GM12878 (cell line): ENCODE results near the gene METTL8. TPM values are rescaled to one million over a fixed set of nuclear protein-coding genes. Genes with fewer than 3 reads are reported as not detected.

Experiments
- ATAC-seq: fragments of 200-7000 bp; cut with Tn5 transposase; 3 replicates; pipeline ENCODE4 v1.9.1; 2020; ENCODE audit warnings: mild to moderate bottlenecking, moderate library complexity
- BruUV-seq: library from RNA; stranded (reverse); fragments of 400-500 nt; replicated peaks from 2 replicates; lab custom pipeline; 2021; lab: Mats Ljungman, UMichigan
- CTCF ChIA-PET: fragments of 300-600 bp; sonication (Branson Sonifier 250); formaldehyde crosslinking; extraction: SDS; loops from one replicate; lab custom pipeline; 2021; ENCODE audit warnings: inconsistent platforms; lab: Yijun Ruan, JAX
- POLR2A ChIA-PET: fragments of 350-600 bp; formaldehyde crosslinking; extraction: SDS; loops from one replicate; lab custom pipeline; 2021; ENCODE audit warnings: inconsistent platforms; lab: Charles Lee
- RAD21 ChIA-PET: fragments of 300-600 bp; sonication (Branson Sonifier 250); formaldehyde crosslinking; loops from one replicate; lab custom pipeline; 2023; ENCODE audit warnings: antibody characterized with exemption; ENCODE audit not compliant: unreplicated experiment; lab: Charles Lee
- SMC1A ChIA-PET: fragments of 300-600 bp; sonication (Branson Sonifier 250); formaldehyde crosslinking; loops from one replicate; lab custom pipeline; 2023; ENCODE audit not compliant: unreplicated experiment, uncharacterized antibody; lab: Charles Lee
- DNase-seq: peaks from one replicate; pipeline ENCODE4 v3.0.0-alpha.2; 2011; ENCODE audit warnings: low read depth, low spot score
- FAIRE-seq: peaks from 3 replicates; lab custom pipeline; 2011; peaks lifted over from hg19 to GRCh38; lab: Jason Lieb, UNC
- H2AFZ ChIP-seq: 2 replicates; pipeline ENCODE4 v1.6.0; 2011; ENCODE audit warnings: low read depth, low read length, control low read depth; ENCODE audit not compliant: control insufficient read depth
- H3K27ac ChIP-seq: 2 replicates; pipeline ENCODE4 v1.5.1; 2011; ENCODE audit warnings: control low read depth; ENCODE audit not compliant: control insufficient read depth, insufficient read depth
- H3K27me3 ChIP-seq, 2 experiments: replicated peaks in 1 of 2; 2 replicates each; pipeline versions ENCODE4 v1.6.0 to v1.6.1; 2011; ENCODE audit warnings: low read length in 1 of 2; ENCODE audit not compliant: control insufficient read depth in 2 of 2, insufficient read depth in 2 of 2
- H3K36me3 ChIP-seq, 2 experiments: 2 replicates each; pipeline ENCODE4 v1.5.1; 2011; ENCODE audit warnings: low read length in 1 of 2; ENCODE audit not compliant: control insufficient read depth in 2 of 2, insufficient read depth in 2 of 2
- H3K4me1 ChIP-seq: 2 replicates; pipeline ENCODE4 v1.6.1; 2011; ENCODE audit warnings: mild to moderate bottlenecking, low read length, moderate library complexity, mixed read lengths; ENCODE audit not compliant: control insufficient read depth, insufficient read depth
- H3K4me2 ChIP-seq: 2 replicates; pipeline ENCODE4 v1.6.0; 2011; ENCODE audit warnings: control low read depth; ENCODE audit not compliant: control insufficient read depth, insufficient read depth
- H3K4me3 ChIP-seq: fragments of 200-600 bp; sonication (generic); 2 replicates; pipeline ENCODE4 v1.5.1; 2016
- H3K79me2 ChIP-seq: 2 replicates; pipeline ENCODE4 v1.6.0; 2011; ENCODE audit warnings: low read length; ENCODE audit not compliant: control insufficient read depth, insufficient read depth
- H3K9ac ChIP-seq: 2 replicates; pipeline ENCODE4 v1.8.0; 2011; ENCODE audit warnings: low read length, control low read depth, mixed read lengths; ENCODE audit not compliant: control insufficient read depth, insufficient read depth
- H3K9me3 ChIP-seq: replicated peaks from 3 replicates; pipeline ENCODE4 v1.5.1; 2011; ENCODE audit warnings: mild to moderate bottlenecking, low read length; ENCODE audit not compliant: control insufficient read depth, insufficient read depth
- H4K20me1 ChIP-seq: 2 replicates; pipeline ENCODE4 v1.6.0; 2011; ENCODE audit not compliant: control insufficient read depth, insufficient read depth
- BACH1 ChIP-seq: fragments of 450-650 bp; IDR thresholded peaks from 2 replicates; pipeline ENCODE4 v1.6.1; 2017; ENCODE audit warnings: mild to moderate bottlenecking, borderline replicate concordance
- BRCA1 ChIP-seq: IDR thresholded peaks from 2 replicates; pipeline ENCODE4 v1.6.1; 2011; ENCODE audit warnings: low read depth, low read length, improper control_type of control experiment
- CUX1 ChIP-seq: IDR thresholded peaks from 2 replicates; pipeline ENCODE4 v1.6.1; 2012; ENCODE audit warnings: improper control_type of control experiment, low read depth, low read length; ENCODE audit not compliant: insufficient replicate concordance
- E2F4 ChIP-seq: IDR thresholded peaks from 2 replicates; pipeline ENCODE4 v1.6.1; 2012; ENCODE audit warnings: low read depth, low read length, improper control_type of control experiment
- IRF4 ChIP-seq: IDR thresholded peaks from 2 replicates; pipeline ENCODE4 v1.6.1; 2011; ENCODE audit warnings: low read depth, low read length
- NR2C1 ChIP-seq: fragments of 450-650 bp; IDR thresholded peaks from 2 replicates; pipeline ENCODE4 v1.6.1; 2017; ENCODE audit warnings: antibody characterized with exemption, mild to moderate bottlenecking, moderate library complexity
- RBBP5 ChIP-seq: fragments of 200-600 bp; sonication (generic); conservative IDR thresholded peaks from 2 replicates; pipeline ENCODE4 v1.6.1; 2016
- RCOR1 ChIP-seq: conservative IDR thresholded peaks from 2 replicates; pipeline ENCODE4 v1.6.1; 2012; ENCODE audit warnings: low read depth, low read length, improper control_type of control experiment
- REST ChIP-seq: IDR thresholded peaks from 2 replicates; pipeline ENCODE4 v1.6.1; 2012; ENCODE audit warnings: mild to moderate bottlenecking, low read depth, low read length
- YBX1 ChIP-seq: fragments of 450-650 bp; IDR thresholded peaks from 2 replicates; pipeline ENCODE4 v1.6.1; 2016; ENCODE audit warnings: antibody characterized with exemption
- ZBTB33 ChIP-seq: fragments of 450-650 bp; IDR thresholded peaks from 2 replicates; pipeline ENCODE4 v1.6.1; 2017; ENCODE audit warnings: mild to moderate bottlenecking
- ZNF622 ChIP-seq: fragments of 450-650 bp; IDR thresholded peaks from 2 replicates; pipeline ENCODE4 v1.6.1; 2017; ENCODE audit warnings: mild to moderate bottlenecking, inconsistent platforms
- in situ Hi-C: fragments of 300-500 bp; cut with MboI; formaldehyde crosslinking; loops from 9 replicates; pipeline ENCODE4 v1.14.3; 2018; ENCODE audit warnings: mixed read lengths
- intact Hi-C: fragments of 100-400 bp; cut with micrococcal nuclease; formaldehyde crosslinking; loops from one replicate; pipeline ENCODE4 v1.14.2; 2022; ENCODE audit not compliant: unreplicated experiment
- polyA plus RNA-seq, 11 experiments: library from polyadenylated mRNA; depleted of rRNA in 4 of 11; unstranded in 6 of 11; stranded (reverse) in 5 of 11; fragments of >200 nt; fragmentation: Nextera tagmentation in 4 of 11; fragmentation: Illumina TruSeq in 1 of 11; extraction: Ambion mirVana in 4 of 11; extraction: Trizol in 1 of 11; gene quantifications; 1 replicate in 1 of 11; 2 replicates in 10 of 11; pipeline versions ENCODE4 v1.2.1 to v1.2.3, GENCODE V29; 2011 to 2016; ENCODE audit warnings: inconsistent platforms in 2 of 11, missing spikeins in 2 of 11, low read depth in 1 of 11
- total RNA-seq, 4 experiments: library from RNA; depleted of rRNA in 3 of 4; stranded (reverse); fragments of >200 nt in 3 of 4; fragmentation: Illumina TruSeq in 1 of 4; extraction: Trizol in 1 of 4; gene quantifications; 2 replicates each; pipeline versions ENCODE4 v1.2.1 to v1.2.3, GENCODE V29; 2013 to 2021

The METTL8 gene
- total and polyA plus RNA-seq, 10 of the 15 experiments (the other 5 are each of a cell fraction or from before 2014, with no cell fraction given): 30.8 to 96.3 (median 51.5) TPM

- H3K9me3 ChIP-seq: no peaks in the 10 kb centered on the region
- no peak overlapping the region for H2AFZ ChIP-seq
- intact Hi-C loops (loop anchor here (1.0 to 10.0 kb wide), 5 partner anchors 14 to 348 kb away; partner anchors contain the start of genes CYBRD1 and METTL8), in situ Hi-C loops (loop anchor here (5.0 kb wide), 1 partner anchor 97 kb away; no protein-coding TSS in a partner anchor)
- H3K4me3 ChIP-seq: peak overlapping the region; percentile 12; the same call in 1 of the 2 replicates
- DNase-seq (no peak), ATAC-seq (no peak), FAIRE-seq (no peak)
- 0 out of 4 replicates have a peak, but pooled peaks cover 0 to 3% of the 10 kb centered on the region in 2 experiments for H3K36me3 ChIP-seq
- H3K4me1 ChIP-seq: peaks cover 85% of the 10 kb centered on the region
- peak overlapping the region; percentile 89 for H3K9ac ChIP-seq
- H3K27ac ChIP-seq: peak overlapping the region; percentile 100
- SMC1A ChIA-PET: interaction anchor here (0.5 to 18.9 kb wide), 27 partner anchors 8 to 307 kb away, joined by 3 to 273 read pairs (median 7); partner anchors contain the start of genes DCAF17, METTL8 and TLK1
- H3K79me2 ChIP-seq: peaks cover 32% of the 10 kb centered on the region
- peak overlapping the region; percentile 17 for H3K4me2 ChIP-seq
- no peaks in the 10 kb centered on the region for H3K27me3 ChIP-seq
- no peaks in the 10 kb centered on the region for H4K20me1 ChIP-seq
- RAD21 ChIA-PET: interaction anchor here (1.1 to 14.6 kb wide), 17 partner anchors 13 to 192 kb away, joined by 3 to 215 read pairs (median 5); partner anchors contain the start of genes METTL8 and TLK1
- no TSS peak for BruUV-seq
- CTCF ChIA-PET: interaction anchor here (0.8 to 11.3 kb wide), 15 partner anchors 10 to 391 kb away, joined by 3 to 110 read pairs (median 5); partner anchors contain the start of genes GORASP2, METTL8 and TLK1
- POLR2A ChIA-PET: interaction anchor here (0.6 to 12.0 kb wide), 9 partner anchors 9 to 162 kb away, joined by 3 to 168 read pairs (median 9); partner anchors contain the start of gene TLK1
- TF ChIP-seq YBX1 (no peak), ZBTB33 (no peak), CUX1 (no peak), BRCA1 (no peak), E2F4 (no peak), IRF4 (no peak), REST (no peak), RBBP5 (no peak), ZNF622 (no peak), RCOR1 (no peak), BACH1 (peak; percentile 20; the same call in 1 of the 2 replicates), NR2C1 (no peak)
Observed at GRCh38 chr2:171320731-171321130, 113.1 kb downstream of the METTL8 start.
